Measurements from ENCODE around the gene ERVFRD-1.
"Not testable (repeated sequence)": the region's sequence is repeated elsewhere in the genome, so short reads cannot be mapped to it uniquely, and the experiment has no call there.

The ERVFRD-1 gene

DNA sequence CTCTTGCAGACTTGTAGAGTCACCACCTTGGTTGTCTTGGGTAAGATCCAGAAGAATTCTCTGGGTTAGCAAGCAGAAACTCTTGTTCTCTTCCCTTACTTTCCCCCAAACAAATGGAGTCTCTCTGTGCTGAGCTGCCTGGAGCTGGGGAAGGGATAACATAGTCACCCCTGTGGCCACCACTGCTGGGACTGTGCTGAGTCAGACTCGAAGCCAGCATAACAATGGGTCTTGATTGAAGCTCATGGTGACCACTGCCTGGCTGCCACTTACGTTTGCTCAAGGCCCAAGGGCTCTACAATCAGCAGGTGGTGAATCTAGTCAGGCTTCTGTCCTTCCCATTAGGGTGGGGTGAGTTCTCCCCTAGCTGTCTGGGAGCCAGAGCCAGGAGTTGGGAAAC, 15.4 kb upstream of the ERVFRD-1 start:
- in situ Hi-C loops (cut with HindIII; ENCODE audit: low pct_ligation_motif_present, low sequenced_read_pairs) = no loop called here
- peak overlapping the region; percentile 13 for H3K27ac ChIP-seq
- H3K27me3 ChIP-seq (replicated peaks) = no peaks in the 10 kb centered on the region
- no peaks in the 10 kb centered on the region for H3K36me3 ChIP-seq (replicated peaks)
- peak; percentile 56 for DNase-seq
- no peak overlapping the region for H3K4me3 ChIP-seq (ENCODE audit: low read depth, low read length)
- TF ChIP-seq, protein P1, sequence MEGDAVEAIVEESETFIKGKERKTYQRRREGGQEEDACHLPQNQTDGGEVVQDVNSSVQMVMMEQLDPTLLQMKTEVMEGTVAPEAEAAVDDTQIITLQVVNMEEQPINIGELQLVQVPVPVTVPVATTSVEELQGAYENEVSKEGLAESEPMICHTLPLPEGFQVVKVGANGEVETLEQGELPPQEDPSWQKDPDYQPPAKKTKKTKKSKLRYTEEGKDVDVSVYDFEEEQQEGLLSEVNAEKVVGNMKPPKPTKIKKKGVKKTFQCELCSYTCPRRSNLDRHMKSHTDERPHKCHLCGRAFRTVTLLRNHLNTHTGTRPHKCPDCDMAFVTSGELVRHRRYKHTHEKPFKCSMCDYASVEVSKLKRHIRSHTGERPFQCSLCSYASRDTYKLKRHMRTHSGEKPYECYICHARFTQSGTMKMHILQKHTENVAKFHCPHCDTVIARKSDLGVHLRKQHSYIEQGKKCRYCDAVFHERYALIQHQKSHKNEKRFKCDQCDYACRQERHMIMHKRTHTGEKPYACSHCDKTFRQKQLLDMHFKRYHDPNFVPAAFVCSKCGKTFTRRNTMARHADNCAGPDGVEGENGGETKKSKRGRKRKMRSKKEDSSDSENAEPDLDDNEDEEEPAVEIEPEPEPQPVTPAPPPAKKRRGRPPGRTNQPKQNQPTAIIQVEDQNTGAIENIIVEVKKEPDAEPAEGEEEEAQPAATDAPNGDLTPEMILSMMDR (IDR thresholded peaks at IDR 0.05; ENCODE audit: low read depth, low read length, missing control alignments) = no peak

DNA sequence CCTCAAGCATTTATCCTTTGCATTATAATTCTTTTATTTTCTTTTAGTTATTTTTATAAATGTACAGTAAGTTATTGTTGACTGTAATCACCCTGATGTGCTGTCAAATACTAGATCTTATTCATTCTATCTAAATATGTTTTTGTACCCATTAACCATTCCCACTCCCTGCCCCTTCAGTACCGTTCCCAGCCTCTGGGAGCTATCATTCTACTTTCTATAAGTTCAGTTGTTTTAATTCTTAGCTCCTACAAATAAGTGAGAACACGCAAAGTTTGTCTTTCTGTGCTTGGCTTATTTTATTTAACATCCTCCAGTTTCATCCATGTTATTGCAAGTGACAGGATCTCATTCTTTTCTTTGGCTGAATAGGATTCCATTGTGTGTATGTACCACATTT, 12.5 kb upstream of the ERVFRD-1 start:
- Histone ChIP-seq H3K27me3 (replicated peaks) (no peaks in the 10 kb centered on the region), H3K36me3 (replicated peaks) (no peaks in the 10 kb centered on the region), H3K27ac (no peak overlapping the region), H3K4me3 (ENCODE audit: low read depth, low read length) (no peak overlapping the region)
- in situ Hi-C loops (cut with HindIII; ENCODE audit: low pct_ligation_motif_present, low sequenced_read_pairs) = no loop called here
- no peak for DNase-seq
- TF ChIP-seq, protein P1 (IDR thresholded peaks at IDR 0.05; ENCODE audit: low read depth, low read length, missing control alignments) = peak; percentile 44

DNA sequence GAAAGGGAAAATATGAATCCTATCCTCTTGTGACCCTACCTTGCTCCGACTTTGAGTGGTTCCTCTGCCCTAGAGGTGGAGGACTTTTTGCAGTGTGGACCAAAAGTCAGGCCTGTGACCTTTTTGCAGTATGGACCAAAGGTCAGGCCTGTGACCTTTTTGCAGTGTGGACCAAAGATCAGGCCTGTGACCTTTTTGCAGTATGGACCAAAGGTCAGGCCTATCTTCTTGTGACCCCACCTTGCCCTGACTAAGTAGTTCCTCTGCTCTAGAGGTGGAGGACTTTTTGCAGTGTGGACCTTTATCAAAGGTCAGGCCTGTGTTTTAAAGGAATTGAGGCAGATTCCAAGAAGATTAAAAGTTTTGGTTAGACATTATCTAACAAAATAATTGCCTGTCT, 10.9 kb upstream of the ERVFRD-1 start:
- Histone ChIP-seq H3K4me3 (ENCODE audit: low read depth, low read length) (no peak overlapping the region), H3K27me3 (replicated peaks) (no peaks in the 10 kb centered on the region), H3K36me3 (replicated peaks) (no peaks in the 10 kb centered on the region), H3K27ac (no peak overlapping the region)
- no peak for DNase-seq
- TF ChIP-seq, protein P1 (IDR thresholded peaks at IDR 0.05; ENCODE audit: low read depth, low read length, missing control alignments) = no peak
- in situ Hi-C loops (cut with HindIII; ENCODE audit: low pct_ligation_motif_present, low sequenced_read_pairs) = no loop called here

DNA sequence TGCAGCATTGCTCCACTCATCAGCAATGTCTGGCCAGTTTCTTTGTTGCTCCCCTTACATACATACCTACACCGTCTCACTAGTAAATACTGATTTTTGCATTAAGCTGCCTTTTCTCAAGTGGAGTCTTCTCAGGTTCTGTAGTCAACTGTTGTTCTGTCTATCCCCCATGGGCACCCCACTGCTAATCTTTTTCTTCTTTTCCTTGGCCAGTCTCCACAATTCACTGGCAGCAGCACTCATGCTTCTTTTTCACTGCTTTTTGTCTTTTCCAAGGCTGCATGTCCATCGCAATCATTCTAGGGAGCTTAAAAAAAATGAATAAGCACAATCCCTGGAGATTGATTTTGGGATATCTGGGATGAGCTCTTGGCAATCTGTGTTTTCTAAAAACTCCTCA, 10.3 kb upstream of the ERVFRD-1 start:
- in situ Hi-C loops (cut with HindIII; ENCODE audit: low pct_ligation_motif_present, low sequenced_read_pairs) = no loop called here
- peak; percentile 21 for DNase-seq
- Histone ChIP-seq H3K4me3 (ENCODE audit: low read depth, low read length) (no peak overlapping the region), H3K27me3 (replicated peaks) (no peaks in the 10 kb centered on the region), H3K27ac (no peak overlapping the region), H3K36me3 (replicated peaks) (no peaks in the 10 kb centered on the region)
- TF ChIP-seq, protein P1 (IDR thresholded peaks at IDR 0.05; ENCODE audit: low read depth, low read length, missing control alignments) = no peak

DNA sequence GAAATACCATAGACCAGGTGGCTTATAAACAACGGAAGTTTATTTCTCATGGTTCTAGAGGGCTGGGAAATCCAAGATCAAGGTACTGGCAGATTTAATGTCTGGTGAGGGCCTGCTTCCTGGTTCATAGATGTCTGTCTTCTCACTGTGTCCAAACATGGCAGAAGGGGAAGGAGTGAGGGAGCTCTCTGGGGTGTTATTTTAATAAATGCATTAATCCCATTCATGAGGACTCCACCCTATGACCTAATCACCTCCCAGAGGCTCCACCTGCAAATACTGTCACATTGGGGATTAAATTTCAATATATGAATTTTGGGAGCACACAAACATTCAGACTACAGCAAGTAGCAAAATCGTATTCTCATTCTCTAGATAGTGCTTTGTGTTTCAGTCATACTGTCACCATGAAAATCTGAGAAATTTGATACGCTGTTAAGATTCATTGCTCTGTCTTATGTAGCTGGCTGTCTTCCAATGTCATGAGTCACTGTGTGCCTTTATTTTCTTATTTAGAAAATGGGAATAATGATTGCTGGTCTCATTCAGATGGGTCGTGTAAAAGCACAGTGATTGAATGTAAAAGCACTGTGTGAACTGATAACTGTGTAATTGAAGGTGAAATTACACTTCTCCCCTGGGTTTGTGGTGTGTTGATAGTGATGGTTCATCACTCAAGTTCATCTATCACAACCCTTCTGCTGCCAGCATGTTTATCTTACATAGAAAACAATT, 8.9 kb upstream of the ERVFRD-1 start:
- in situ Hi-C loops (cut with HindIII; ENCODE audit: low pct_ligation_motif_present, low sequenced_read_pairs) = no loop called here
- Histone ChIP-seq H3K27ac (peak overlapping the region; percentile 14), H3K36me3 (replicated peaks) (no peaks in the 10 kb centered on the region), H3K4me3 (ENCODE audit: low read depth, low read length) (no peak overlapping the region), H3K27me3 (replicated peaks) (no peaks in the 10 kb centered on the region)
- TF ChIP-seq, protein P1 (IDR thresholded peaks at IDR 0.05; ENCODE audit: low read depth, low read length, missing control alignments) = no peak
- peak; percentile 69 for DNase-seq

DNA sequence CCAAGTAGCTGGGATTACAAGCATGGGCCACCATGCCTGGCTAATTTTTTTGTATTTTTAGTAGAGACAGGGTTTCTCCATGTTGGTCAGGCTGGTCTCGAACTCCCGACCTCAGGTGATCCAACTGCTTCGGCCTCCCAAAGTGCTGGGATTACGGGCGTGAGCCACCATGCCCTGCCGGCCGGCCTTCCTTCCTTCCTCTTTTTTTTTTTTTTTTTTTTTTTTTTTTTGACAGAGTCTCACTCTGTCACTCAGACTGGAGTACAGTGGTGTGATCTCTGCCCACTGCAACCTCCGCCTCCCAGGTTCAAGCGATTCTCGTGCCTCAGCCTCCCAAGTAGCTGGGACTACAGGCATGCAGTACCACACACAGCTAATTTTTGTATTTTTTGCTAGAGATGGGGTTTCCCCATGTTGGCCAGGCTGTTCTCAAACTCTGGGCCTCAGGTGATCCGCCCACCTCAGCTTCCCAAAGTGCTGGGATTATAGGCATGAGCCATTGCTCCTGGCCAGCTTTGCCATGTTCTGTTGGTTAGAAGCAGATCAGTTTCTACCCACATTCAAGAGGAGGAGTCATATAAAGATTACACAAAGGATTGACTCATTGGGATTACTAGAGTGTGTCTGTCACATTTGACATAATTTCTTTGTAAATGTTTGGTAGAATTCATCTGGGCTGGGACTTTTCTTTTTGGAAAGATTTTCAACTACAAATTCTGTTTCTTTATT, 4.4 kb upstream of the ERVFRD-1 start:
- H3K27ac ChIP-seq; H3K27me3 ChIP-seq (replicated peaks); H3K4me3 ChIP-seq (ENCODE audit: low read depth, low read length); H3K36me3 ChIP-seq (replicated peaks); in situ Hi-C loops (cut with HindIII; ENCODE audit: low pct_ligation_motif_present, low sequenced_read_pairs): not testable (repeated sequence)
- peak; percentile 15 for DNase-seq

All from brain microvascular endothelial cell (primary cell).